GM10248 (cell line): Measurements from ENCODE around the gene BCL2L12.

Source experiments
- CTCF ChIA-PET: fragments of 300-600 bp; sonication (Branson Sonifier 250); formaldehyde crosslinking; extraction: SDS; loops from one replicate; lab custom pipeline; 2021; ENCODE audit warnings: antibody characterized with exemption; lab: Yijun Ruan, JAX
- POLR2A ChIA-PET: fragments of 350-650 bp; sonication (Branson Sonifier 250); formaldehyde crosslinking; extraction: SDS; loops from one replicate; lab custom pipeline; 2020; ENCODE audit warnings: antibody characterized with exemption; lab: Yijun Ruan, JAX
- DNase-seq: peaks from one replicate; pipeline ENCODE4 v3.0.0; 2012; ENCODE audit errors: extremely low spot score
- TF ChIP-seq, protein P1 (sequence below): IDR thresholded peaks from 2 replicates; pipeline ENCODE4 v1.5.1; 2012; ENCODE audit warnings: mild to moderate bottlenecking, low read depth; ENCODE audit errors: extremely low read depth, missing control alignments, control extremely low read depth

Gene BCL2L12

DNA sequence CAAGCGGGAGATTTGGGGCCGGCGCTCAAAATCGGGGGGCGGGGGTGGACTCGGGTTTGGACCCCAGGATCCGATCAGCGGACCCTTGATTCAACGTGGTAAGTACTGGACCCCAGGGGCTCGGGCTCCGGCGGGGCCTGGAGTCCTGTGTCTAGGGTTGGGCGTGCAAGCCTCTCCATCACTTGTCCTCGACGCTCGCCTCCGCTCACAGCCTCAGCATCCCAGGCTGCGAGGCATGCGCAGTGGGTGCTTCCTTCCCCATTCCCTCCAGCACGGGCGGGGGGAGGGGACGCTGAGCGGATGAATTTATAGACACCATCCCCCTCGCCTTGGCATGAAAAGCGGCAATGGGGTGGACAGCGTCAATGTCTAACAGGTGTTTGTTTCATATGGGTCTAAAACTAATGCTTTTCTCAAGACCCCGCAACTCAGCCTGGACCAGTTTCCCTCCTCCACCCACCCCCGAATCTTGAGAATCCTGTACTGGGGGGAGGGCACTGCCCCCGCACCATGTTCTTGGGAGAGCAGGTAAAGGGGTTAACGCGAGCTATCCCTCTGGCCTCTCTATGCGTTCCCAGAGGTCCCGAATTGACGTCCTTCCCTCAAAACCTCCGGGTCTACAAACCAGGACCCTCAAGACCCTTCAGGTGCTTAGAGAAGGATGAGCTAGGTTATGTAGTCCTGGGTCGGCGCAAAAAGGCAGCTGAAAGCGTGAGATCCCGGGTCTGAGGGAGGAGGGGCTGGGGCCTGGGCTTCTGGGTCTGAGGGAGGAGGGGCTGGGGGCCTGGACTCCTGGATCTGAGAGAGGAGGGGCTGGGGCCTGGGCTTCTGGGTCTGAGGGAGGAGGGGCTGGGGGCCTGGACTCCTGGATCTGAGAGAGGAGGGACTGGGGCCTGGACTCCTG is 25.8 kb downstream of the BCL2L12 start:
- CTCF ChIA-PET: interaction anchor here (0.7 to 1.3 kb wide), 2 partner anchors 11 to 19 kb away, joined by 3 to 5 read pairs; no protein-coding TSS in a partner anchor
- DNase-seq: peak; percentile 44
- TF ChIP-seq, protein P1, sequence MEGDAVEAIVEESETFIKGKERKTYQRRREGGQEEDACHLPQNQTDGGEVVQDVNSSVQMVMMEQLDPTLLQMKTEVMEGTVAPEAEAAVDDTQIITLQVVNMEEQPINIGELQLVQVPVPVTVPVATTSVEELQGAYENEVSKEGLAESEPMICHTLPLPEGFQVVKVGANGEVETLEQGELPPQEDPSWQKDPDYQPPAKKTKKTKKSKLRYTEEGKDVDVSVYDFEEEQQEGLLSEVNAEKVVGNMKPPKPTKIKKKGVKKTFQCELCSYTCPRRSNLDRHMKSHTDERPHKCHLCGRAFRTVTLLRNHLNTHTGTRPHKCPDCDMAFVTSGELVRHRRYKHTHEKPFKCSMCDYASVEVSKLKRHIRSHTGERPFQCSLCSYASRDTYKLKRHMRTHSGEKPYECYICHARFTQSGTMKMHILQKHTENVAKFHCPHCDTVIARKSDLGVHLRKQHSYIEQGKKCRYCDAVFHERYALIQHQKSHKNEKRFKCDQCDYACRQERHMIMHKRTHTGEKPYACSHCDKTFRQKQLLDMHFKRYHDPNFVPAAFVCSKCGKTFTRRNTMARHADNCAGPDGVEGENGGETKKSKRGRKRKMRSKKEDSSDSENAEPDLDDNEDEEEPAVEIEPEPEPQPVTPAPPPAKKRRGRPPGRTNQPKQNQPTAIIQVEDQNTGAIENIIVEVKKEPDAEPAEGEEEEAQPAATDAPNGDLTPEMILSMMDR: no peak
- POLR2A ChIA-PET: no interaction called here

DNA sequence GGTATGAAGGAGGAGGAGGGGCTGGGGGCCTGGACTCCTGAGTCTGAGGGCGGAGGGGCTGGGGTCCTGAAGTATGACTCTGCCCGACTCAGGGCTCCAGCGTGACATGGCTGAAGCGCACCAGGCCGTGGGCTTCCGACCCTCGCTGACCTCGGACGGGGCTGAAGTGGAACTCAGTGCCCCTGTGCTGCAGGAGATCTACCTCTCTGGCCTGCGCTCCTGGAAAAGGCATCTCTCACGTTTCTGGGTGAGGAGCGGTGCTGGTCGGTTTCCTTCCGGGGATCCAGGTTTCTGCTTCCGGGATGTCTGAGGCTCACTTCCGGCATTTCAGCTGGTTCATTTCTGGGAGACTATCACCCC is 26.4 kb downstream of the BCL2L12 start:
- TF ChIP-seq, protein P1: no peak
- POLR2A ChIA-PET: no interaction called here
- CTCF ChIA-PET: interaction anchor here (1.2 to 1.3 kb wide), 2 partner anchors 20 to 286 kb away, joined by 3 to 5 read pairs; no protein-coding TSS in a partner anchor
- no peak for DNase-seq

DNA sequence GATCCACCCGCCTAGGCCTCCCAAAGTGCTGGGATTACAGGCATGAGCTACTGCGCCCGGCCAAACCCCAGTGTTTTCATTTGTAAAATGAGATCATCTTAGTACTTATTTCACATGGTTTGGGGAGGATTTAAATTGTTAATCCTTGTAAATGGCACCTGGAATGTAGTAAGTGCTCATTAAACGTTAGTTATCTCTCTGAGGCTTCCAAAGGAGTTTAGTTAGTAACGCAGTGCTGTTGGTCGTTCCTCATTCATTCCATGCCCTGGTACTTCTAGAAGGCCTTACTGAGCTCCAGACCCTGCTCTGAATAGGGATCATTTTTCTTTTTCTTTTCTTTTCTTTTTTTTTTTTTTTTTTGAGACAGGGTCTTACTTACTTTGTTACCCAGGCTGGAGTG is 30.4 kb downstream of the BCL2L12 start:
- no peak for DNase-seq
- TF ChIP-seq, protein P1: no peak
- POLR2A ChIA-PET: interaction anchor here (0.6 kb wide), 1 partner anchor 149 kb away, joined by 4 read pairs; no protein-coding TSS in a partner anchor
- CTCF ChIA-PET: interaction anchor here (1.1 to 1.4 kb wide), 3 partner anchors 12 to 21 kb away, joined by 3 to 5 read pairs (median 3); no protein-coding TSS in a partner anchor

DNA sequence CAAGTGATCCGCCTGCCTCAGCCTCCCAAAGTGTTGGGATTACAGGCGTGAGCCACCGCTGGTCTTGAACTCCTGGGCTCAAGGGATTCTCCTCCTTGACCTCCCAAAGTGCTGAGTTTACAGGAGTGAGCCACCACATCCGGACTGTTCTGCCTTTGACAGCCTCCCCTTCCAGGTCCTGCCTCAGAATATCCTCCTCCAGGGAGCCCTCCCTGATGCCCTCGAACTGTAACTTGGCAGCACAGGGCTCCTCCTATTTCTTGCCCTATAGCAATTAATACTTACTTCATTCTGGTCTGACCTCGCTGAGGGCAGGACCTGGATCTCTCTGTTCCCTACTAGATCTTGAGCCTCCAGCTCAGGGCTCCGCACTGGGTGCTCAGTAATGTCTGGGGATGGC is 31.1 kb downstream of the BCL2L12 start:
- no peak for DNase-seq
- POLR2A ChIA-PET: interaction anchor here (0.6 kb wide), 1 partner anchor 148 kb away, joined by 4 read pairs; no protein-coding TSS in a partner anchor
- CTCF ChIA-PET: interaction anchor here (1.2 to 1.4 kb wide), 2 partner anchors 15 to 21 kb away, joined by 3 to 5 read pairs; no protein-coding TSS in a partner anchor
- TF ChIP-seq, protein P1: no peak

DNA sequence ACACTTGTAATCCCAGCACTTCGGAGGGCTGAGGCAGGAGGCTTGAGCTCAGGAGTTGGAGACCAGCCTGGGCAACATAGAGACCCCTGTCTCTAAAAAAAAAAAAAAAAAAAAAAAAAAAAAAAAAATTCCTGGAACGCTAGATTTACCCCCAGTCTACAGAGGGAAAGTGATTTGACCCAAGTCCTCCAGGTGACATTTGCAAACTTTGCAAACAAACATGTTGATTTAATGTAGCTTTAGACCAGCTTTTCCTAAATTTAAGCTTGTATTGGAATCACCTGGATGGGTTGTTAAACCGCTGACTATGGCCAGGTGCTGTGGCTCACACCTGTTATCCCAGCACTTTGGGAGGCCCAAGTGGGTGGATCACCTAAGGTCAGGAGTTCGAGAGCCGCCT is 33.6 kb downstream of the BCL2L12 start:
- DNase-seq: no peak
- POLR2A ChIA-PET: interaction anchor here (0.7 kb wide), 1 partner anchor 67 kb away, joined by 4 read pairs; the partner anchor contains the start of gene AP2A1
- CTCF ChIA-PET: interaction anchor here (0.9 to 1.7 kb wide), 2 partner anchors 15 to 17 kb away, joined by 4 to 7 read pairs; no protein-coding TSS in a partner anchor
- TF ChIP-seq, protein P1: no peak

DNA sequence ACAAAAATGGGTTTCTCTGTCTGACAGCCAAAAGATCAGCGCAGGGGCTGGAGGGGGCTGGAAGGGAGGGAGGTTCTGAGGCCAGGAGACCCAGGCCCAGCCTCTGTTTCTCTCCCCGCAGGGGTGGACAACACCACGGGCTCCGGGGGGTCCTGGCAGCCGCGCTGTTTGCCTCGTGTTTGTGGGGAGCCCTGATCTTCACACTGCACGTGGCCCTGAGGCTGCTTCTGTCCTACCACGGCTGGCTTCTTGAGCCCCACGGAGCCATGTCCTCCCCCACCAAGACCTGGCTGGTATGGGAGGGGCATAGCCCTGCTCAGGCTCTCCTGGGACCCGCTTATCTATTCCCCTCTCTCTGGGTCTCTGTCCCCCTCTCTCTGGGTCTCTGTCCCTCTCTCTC is 34.8 kb downstream of the BCL2L12 start:
- DNase-seq: no peak
- ChIA-PET CTCF (interaction anchor here (1.7 kb wide), 1 partner anchor 16 kb away, joined by 7 read pairs; no protein-coding TSS in a partner anchor), POLR2A (no interaction called here)
- TF ChIP-seq, protein P1: no peak
